ENCODE measurements around the gene DUSP11. TPM values are rescaled to one million over a fixed set of nuclear protein-coding genes. Genes with fewer than 3 reads are reported as not detected.

DUSP11 gene
- polyA plus RNA-seq, 1 donor from 2014 or later: 35.2 TPM

GRCh38 chr2:73716543-73717250 is 63.2 kb downstream of the DUSP11 start:
- H3K27ac ChIP-seq (ENCODE audit: low read length): no peak overlapping the region
- H3K36me3 ChIP-seq (ENCODE audit: insufficient read depth, low read length): no peaks in the 10 kb centered on the region
- H3K79me2 ChIP-seq (replicated peaks; ENCODE audit: insufficient read depth, low read length): no peaks in the 10 kb centered on the region
- H3K9ac ChIP-seq (ENCODE audit: low read length): no peak overlapping the region
- H3K9me2 ChIP-seq (ENCODE audit: insufficient read depth, low read length): no peaks in the 10 kb centered on the region
- no peak overlapping the region for H3K4me3 ChIP-seq (ENCODE audit: low read length)
- no peaks in the 10 kb centered on the region for H3F3A ChIP-seq (ENCODE audit: insufficient read depth, low read length, poor library complexity, severe bottlenecking)
- H3K9me3 ChIP-seq (ENCODE audit: low read length): no peaks in the 10 kb centered on the region
- no peak overlapping the region for H2AFZ ChIP-seq (ENCODE audit: low read depth, low read length)
- no peaks in the 10 kb centered on the region for H4K20me1 ChIP-seq (ENCODE audit: insufficient read depth)
- TF ChIP-seq RAD21 (conservative IDR thresholded peaks at IDR 0.05): no peak
- TF ChIP-seq EP300 (conservative IDR thresholded peaks at IDR 0.05; ENCODE audit: poor library complexity, severe bottlenecking): no peak
- TF ChIP-seq REST (IDR thresholded peaks at IDR 0.05; ENCODE audit: borderline replicate concordance): no peak
- no peak for TF ChIP-seq SMC3 (conservative IDR thresholded peaks at IDR 0.05; ENCODE audit: poor library complexity)
- TF ChIP-seq EZH2 (IDR thresholded peaks at IDR 0.05; ENCODE audit: borderline replicate concordance, insufficient read depth, low read length, poor library complexity, severe bottlenecking): no peak
- TF ChIP-seq MXI1 (conservative IDR thresholded peaks at IDR 0.05; ENCODE audit: poor library complexity, severe bottlenecking): no peak
- TF ChIP-seq TAF1 (IDR thresholded peaks at IDR 0.05; ENCODE audit: low read depth): no peak
- H3K4me2 ChIP-seq (ENCODE audit: low read length): no peak overlapping the region
- no peaks in the 10 kb centered on the region for H3K27me3 ChIP-seq (ENCODE audit: insufficient read depth, low read depth, low read length)

- no peak overlapping the region for H3K27ac ChIP-seq (ENCODE audit: low read length)
- H4K20me1 ChIP-seq (ENCODE audit: insufficient read depth): no peaks in the 10 kb centered on the region
- H3K27me3 ChIP-seq (ENCODE audit: insufficient read depth, low read depth, low read length): no peaks in the 10 kb centered on the region
- TF ChIP-seq REST (IDR thresholded peaks at IDR 0.05; ENCODE audit: borderline replicate concordance) (no peak), POLR2AphosphoS5 (IDR thresholded peaks at IDR 0.05) (no peak), SMC3 (conservative IDR thresholded peaks at IDR 0.05; ENCODE audit: poor library complexity) (no peak), EP300 (conservative IDR thresholded peaks at IDR 0.05; ENCODE audit: poor library complexity, severe bottlenecking) (no peak), MXI1 (conservative IDR thresholded peaks at IDR 0.05; ENCODE audit: poor library complexity, severe bottlenecking) (no peak), CTCF (IDR thresholded peaks at IDR 0.05; ENCODE audit: poor library complexity, severe bottlenecking) (no peak), RAD21 (conservative IDR thresholded peaks at IDR 0.05) (no peak), TAF1 (IDR thresholded peaks at IDR 0.05; ENCODE audit: low read depth) (no peak), EZH2 (IDR thresholded peaks at IDR 0.05; ENCODE audit: borderline replicate concordance, insufficient read depth, low read length, poor library complexity, severe bottlenecking) (no peak)
- H3K9me3 ChIP-seq (ENCODE audit: low read length): no peaks in the 10 kb centered on the region
- no peak overlapping the region for H3K4me2 ChIP-seq (ENCODE audit: low read length)
- H3K36me3 ChIP-seq (ENCODE audit: insufficient read depth, low read length): no peaks in the 10 kb centered on the region
- no peaks in the 10 kb centered on the region for H3K79me2 ChIP-seq (replicated peaks; ENCODE audit: insufficient read depth, low read length)
- H3K9me2 ChIP-seq (ENCODE audit: insufficient read depth, low read length): no peaks in the 10 kb centered on the region
- H3K4me3 ChIP-seq (ENCODE audit: low read length): no peak overlapping the region
- no peak overlapping the region for H3K9ac ChIP-seq (ENCODE audit: low read length)
- H2AFZ ChIP-seq (ENCODE audit: low read depth, low read length): no peak overlapping the region
- H3F3A ChIP-seq (ENCODE audit: insufficient read depth, low read length, poor library complexity, severe bottlenecking): no peaks in the 10 kb centered on the region
Observed at GRCh38 chr2:73714091-73714490, 65.8 kb downstream of the DUSP11 start.

Data from neural cell (in vitro differentiated cells).